ENCODE measurements around the gene RTN4R.

DNA sequence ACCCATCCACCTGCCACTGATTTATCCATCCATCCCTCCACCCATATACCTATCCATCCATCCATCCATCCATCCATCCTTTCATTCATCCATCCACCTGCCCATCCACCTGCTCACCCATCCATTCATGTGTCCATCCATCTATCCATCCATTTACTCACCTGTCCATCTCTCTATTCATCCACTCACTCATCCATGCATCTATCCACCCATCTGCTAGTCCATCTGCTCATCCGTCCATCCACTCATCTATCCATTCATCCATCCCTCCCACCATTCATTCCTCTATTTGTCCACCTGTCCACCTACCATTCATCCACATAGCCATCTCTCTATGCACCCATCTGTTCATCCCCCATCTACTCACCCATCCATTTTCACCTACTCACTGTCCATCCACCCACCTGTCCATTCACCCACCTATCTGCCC, 68.7 kb downstream of the RTN4R start:
- TF ChIP-seq CTCF (IDR thresholded peaks at IDR 0.05) (no peak), POLR2A (IDR thresholded peaks at IDR 0.05) (no peak)

Measured in lower leg skin (tissue), 3 donors.